Posterior vena cava (tissue), 2 donors: Measurements from ENCODE around the gene CACFD1. TPM values are rescaled to one million over a fixed set of nuclear protein-coding genes. Genes with fewer than 3 reads are reported as not detected.

Experiments
- DNase-seq: peaks from one replicate; pipeline ENCODE4 v3.0.0-alpha.2; 2020; ENCODE audit warnings: low spot score
- intact Hi-C, 2 donors: fragments of 100-400 bp; cut with DNase I; formaldehyde crosslinking; loops; one replicate each; pipeline versions ENCODE4 v1.14.1 to v1.14.2; 2022 to 2023
- long read RNA-seq, 2 donors: library from polyadenylated mRNA; unstranded; transcript quantifications; one replicate each; pipeline ENCODE4 v2.0.0, GENCODE V29; 2020 to 2021
- total RNA-seq, 2 donors: library from RNA; stranded (reverse); fragmentation: NEBNext Ultra II Directional; extraction: Animal tissue kit (Norgen Biotek cat#: 25700); gene quantifications; one replicate each; pipeline ENCODE4 v1.2.1, GENCODE V29; 2021
- donor health status: DM: yes; HTN: yes; CAD: no.
- donor health status: DM: yes; HTN: yes; CAD: no.

CACFD1 gene
- total RNA-seq: 10 to 100 TPM; 11.7 to 13.4 TPM
- long read RNA-seq, donor 1, transcript CACFD1-202 (5 exons, 2,794 nt): major isoform, 8 of 18 reads
- long read RNA-seq, donor 1, partial matches to known transcripts: 1 of 18 reads
- long read RNA-seq, donor 1, other reads (novel, unspliced or antisense): 9 of 18 reads
- long read RNA-seq, donor 2, transcript CACFD1-201 (4 exons, 2,688 nt): minor isoform, 8 of 93 reads
- long read RNA-seq, donor 2, transcript CACFD1-202 (5 exons, 2,794 nt): major isoform, 36 of 93 reads
- long read RNA-seq, donor 2, partial matches to known transcripts: 37 of 93 reads
- long read RNA-seq, donor 2, other reads (novel, unspliced or antisense): 10 of 93 reads

DNA sequence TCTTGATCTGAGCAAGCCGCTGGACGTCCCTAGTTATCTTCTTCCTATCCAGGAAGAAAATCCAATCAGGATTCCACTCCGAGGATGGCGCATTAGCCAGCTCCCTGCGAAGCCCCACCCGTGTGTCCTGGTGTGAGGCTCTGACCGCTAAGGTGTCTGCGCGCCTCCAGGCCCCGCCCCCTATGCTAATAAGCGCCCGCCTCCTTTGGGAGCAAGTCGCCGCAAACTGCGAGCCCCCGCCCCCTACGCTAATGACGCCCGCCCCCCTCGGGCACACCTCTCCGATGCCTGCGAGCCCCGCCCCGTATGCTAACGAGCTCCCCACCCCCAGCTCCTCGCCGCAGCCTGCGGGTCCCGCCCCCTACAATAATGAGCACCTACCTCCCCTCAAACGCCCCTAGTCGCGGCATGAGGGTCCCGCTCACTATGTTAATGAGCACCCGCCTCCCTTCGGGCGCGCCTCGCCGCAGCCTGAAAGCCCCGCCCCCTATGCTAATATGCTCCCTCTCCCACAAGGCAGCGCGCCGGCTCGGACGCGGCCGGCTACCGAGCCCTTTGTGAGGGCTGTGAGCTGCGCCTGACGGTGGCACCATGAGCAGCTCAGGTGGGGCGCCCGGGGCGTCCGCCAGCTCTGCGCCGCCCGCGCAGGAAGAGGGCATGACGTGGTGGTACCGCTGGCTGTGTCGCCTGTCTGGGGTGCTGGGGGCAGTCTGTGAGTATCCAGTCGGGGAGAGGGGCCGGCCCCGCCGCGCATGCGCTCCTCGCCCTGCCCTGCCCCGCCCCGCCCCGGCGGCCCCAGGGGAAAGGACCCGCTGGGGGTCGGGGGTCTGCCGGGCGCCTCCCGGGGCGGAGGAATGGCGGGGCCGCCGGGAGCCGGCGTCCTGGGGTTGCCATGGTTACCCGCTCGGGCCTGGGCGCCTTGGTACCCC is at the start of gene CACFD1:
Gene CACFD1, plus strand, starts transcription at position 503 of the 929 bp plus-strand sequence. Its CDS starts 89 bp downstream, at position 592.
- peak; percentile 98 for DNase-seq
- intact Hi-C loops: no loop called here

DNA sequence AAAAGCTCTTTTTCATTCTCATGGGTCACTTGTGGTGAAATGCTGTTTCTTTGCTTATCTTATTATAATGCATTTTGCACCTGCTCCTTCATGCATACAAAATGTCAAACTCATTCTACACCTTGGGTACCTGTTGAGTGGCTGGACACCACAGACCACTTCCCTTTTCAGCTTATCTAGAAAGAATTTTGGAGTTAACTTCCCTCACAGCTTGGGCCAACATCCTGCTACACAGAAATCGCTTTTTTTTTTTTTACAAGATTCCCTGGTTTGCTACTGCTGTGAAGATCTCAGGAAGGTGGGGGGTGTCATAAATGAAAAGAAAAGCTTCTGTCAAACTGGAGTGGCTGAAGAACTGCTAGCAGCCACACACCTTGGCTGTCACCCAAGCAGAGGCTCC is 44.6 kb upstream of the CACFD1 start:
- no peak for DNase-seq
- intact Hi-C loops: loop anchor here in 1 of 2 donors (5.0 kb wide), 1 partner anchor 612 kb away; the partner anchor contains the start of gene BRD3OS

DNA sequence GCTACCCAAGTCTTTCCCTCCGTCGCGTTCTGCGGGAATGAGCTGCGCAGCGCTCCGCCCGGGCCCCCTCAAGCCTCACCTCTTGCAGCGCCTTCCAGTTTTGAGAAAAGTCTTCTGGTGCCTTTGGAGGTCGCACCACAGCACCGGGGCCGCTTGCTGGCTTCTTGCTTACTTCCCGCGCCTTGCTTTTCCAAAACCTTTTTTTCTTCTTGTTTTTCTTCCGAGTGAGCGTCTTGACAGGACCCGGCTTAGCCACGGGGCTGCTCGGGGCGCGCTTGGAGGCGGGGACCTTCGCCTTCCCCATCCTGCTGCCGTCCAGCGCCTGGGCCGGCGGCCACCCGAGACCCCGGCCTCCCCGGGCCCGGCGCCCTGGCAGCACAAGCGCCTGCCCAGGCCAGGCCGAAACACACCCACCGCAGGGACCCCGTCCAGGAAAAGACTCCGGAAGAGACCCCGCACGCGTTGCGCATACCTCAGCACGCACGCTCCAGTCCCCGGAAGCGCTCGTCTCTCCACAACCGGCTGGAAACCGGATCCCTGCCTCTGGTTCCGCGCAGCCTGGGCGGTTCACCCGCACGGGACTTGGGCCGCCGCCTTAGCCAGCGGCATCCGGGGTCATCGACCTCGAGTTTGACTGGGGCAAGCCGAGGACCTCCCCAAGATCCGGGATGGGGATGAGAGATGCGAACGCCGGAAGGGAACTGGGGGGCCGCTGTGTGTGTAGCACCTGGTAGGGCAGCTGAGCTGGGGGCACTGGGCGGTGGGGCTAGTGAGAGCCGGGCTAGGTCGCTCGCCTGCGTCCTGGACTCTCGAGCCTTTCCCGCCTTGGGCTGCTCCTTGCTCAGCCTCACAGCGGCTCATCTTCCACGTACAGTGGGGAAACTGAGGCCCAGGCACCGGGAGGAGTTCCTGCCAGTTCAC is 42.0 kb upstream of the CACFD1 start, which contains the start of gene REXO4:
Gene REXO4, minus strand, starts transcription at position 470 of the 921 bp plus-strand sequence. Its CDS starts 166 bp downstream, at position 304.
- intact Hi-C loops: loop anchor here in 1 of 2 donors (1.0 to 5.0 kb wide), 2 partner anchors 34 to 610 kb away; partner anchors contain the start of gene BRD3OS
- peak; percentile 95 for DNase-seq

DNA sequence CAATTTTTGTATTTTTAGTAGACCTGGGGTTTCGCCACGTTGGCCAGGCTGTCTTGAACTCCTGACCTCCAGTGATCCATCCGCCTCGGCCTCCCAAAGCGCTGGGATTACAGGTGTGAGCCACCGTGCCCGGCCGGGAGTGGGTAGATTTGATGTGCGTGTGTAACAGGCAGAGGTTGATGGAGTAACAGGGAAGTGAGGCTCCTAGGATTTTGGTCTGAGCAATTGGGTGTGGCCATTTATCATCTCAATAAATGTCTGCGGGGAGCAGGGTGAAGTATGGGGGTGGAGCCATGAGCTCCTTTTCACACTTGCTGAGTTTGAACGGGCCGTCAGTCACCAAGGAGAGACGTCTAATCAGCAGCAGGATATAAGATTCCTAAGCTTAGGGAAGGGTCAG is 40.8 kb upstream of the CACFD1 start:
- no peak for DNase-seq
- intact Hi-C loops: loop anchor here in 1 of 2 donors (5.0 kb wide), 1 partner anchor 608 kb away; the partner anchor contains the start of gene BRD3OS

DNA sequence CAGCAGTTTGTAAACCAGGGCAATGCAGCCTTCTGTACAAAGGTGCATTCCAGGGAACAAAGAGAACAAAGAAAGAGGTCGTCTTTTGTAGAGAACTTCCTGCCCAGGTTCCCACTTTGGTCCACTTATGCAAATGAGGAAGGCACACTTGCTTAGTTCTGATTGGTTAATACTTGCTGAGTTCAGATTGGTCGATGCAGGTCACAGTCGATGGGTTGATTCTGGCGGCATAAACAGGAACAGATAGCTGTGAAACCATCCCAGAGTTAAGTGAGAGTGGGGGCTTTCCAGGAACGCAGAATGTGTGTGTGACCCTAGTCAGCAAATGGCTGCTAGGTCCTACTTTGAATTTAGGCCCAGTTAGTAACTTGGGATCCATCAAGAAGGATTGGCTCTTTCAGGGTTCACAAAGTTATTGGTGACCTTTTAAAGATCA is 39.4 kb upstream of the CACFD1 start:
- DNase-seq: no peak
- intact Hi-C loops: no loop called here

DNA sequence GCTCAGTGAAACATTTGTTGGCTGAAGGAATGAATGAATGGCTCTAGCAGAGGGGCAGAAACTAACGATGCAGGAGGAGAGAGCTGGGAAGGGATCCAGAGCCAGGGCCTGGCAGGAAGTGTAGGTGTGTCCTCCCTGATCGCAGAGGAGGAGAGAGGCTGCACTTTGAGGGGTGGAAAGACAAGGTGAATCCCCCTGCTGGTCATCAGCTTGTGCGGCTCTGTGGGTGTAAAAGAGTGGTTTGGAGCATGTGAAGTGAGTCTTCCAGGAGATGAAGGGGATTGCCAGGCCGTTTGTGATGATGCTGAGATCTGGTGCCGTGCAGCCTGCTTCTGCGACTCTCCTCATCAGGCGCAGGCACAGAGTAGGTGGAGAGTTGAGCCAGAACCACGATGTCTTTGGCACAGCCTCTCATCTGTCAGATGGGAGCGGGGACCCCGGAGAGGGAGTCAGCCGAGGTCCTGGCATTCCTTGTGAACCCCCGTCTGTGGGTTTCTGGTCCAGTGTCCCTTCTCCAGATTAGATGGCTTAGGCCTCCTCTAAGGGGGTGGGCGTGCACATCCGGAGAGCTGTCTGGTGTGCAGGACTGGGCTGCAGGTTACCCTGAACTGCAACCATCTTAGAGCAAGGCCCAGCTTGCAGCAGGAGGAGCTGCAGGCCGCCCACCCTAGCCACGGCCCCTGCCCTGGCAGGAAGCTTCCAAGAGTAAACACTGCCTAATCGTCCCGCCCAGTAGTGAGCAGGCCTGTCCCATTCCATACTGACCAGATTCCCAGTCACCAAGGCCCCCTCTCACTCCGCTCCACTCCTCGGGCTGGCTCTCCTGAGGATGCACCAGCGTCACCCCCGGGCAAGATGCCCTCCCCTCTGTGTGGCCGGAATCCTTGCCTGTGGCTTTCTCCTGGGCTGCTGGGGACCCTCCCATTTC is 37.9 kb upstream of the CACFD1 start, which contains the start of gene ADAMTS13:
Gene ADAMTS13, plus strand, starts transcription at position 753 of the 928 bp plus-strand sequence. Its CDS starts 77 bp downstream, at position 830.
- DNase-seq: no peak
- intact Hi-C loops: no loop called here

DNA sequence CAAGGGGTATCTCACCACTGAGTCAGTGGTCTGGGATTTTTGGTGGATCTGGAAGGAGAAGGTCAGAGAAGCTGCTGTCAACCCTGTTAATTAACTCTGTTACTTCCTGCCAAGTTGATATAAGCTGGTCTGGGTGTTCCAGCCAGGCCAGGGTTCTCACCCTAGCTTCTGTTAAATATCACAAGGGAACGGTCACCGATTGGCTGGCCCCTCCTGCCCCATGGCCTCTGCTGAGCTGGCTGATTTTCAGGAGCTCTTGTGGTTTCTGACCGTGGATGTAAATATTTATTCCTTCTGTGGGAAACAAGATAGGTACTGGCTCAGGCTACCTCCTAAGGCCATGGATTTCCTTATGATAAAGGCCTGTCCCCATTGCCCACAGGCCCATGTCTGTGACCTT is 36.6 kb upstream of the CACFD1 start:
- DNase-seq: no peak
- intact Hi-C loops: no loop called here

DNA sequence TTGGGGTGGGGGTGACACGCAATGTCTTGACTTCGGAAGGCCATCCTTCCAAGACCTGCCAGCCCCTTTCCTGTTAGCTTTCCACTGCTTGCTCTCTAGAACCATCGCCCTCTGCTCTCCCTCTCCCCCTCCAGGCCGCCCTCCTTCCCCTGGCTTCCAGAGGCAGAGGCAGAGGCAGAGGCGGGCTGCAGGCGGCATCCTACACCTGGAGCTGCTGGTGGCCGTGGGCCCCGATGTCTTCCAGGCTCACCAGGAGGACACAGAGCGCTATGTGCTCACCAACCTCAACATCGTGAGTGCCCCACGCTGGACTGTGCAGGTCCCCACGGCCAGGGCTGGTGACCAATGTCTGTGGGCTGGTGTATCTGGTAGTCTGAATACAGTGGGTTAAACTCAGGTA is 35.6 kb upstream of the CACFD1 start:
- intact Hi-C loops: no loop called here
- no peak for DNase-seq

DNA sequence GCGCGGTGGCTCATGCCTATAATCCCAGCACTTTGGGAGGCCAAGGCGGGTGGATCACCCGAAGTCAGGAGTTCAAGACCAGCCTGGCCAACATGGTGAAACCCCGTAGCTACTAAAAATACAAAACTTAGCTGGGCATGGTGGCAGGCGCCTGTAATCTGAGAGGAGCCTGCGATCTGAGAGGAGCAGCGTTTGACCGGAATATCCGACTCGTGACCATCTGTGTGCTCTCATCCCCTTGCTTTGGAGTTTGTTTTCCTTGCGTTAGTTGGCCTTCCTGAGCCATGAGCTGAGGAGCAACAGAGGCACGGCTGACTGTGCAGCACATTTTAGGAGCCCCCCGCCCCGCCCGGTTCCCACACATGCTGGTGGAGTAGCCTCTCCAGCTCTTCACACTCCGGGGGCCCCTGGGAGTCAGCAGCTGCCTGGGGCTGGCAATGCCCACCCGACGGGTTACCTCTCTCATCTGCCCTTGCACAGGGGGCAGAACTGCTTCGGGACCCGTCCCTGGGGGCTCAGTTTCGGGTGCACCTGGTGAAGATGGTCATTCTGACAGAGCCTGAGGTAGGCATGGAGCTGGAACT is 34.6 kb upstream of the CACFD1 start:
- DNase-seq: no peak
- intact Hi-C loops: no loop called here

DNA sequence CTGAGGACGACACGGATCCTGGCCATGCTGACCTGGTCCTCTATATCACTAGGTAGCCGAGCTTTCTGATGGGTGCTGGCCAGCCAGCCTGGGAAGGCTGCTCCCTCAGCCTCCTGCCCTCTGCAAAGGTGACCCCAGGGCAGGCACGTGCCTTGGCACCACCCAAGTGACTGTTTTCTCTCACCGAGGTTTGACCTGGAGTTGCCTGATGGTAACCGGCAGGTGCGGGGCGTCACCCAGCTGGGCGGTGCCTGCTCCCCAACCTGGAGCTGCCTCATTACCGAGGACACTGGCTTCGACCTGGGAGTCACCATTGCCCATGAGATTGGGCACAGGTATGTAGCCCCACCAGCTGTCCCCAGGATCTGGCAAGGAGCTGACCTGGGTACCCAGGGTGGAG is 33.8 kb upstream of the CACFD1 start:
- DNase-seq: no peak
- intact Hi-C loops: no loop called here

DNA sequence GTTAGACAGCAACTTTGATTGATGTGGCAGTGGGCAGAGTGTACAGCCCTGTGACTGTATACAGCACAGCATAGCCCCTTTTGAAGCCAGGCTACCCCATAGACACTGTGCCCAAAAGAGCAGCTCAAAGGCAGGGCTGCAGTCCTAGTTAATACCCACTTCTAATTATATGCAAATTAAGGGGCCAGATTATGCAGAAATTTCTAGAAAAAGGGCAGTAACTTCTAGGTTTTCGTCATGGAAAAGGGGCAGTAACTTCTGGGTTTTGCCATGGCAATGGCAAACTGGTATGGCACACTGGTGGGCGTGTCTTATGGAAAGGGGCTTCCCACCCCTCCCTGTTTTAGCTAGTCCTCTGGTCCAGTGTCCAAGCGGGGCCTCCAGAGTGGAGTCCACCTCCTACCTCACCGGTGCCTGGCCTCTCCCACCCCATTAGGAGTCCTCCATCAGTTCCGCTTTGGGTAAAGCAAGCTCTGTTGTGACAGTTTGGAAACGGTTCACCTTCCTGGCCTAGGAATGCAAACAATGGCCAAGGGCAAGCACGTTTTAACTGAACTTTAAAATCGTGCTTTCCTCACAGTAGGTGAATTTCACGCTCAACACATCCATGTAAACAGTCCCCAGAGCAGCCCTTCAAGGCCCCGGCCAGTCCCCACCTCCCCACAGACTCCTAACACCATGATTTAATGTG is 32.0 kb upstream of the CACFD1 start:
- intact Hi-C loops: no loop called here
- no peak for DNase-seq

DNA sequence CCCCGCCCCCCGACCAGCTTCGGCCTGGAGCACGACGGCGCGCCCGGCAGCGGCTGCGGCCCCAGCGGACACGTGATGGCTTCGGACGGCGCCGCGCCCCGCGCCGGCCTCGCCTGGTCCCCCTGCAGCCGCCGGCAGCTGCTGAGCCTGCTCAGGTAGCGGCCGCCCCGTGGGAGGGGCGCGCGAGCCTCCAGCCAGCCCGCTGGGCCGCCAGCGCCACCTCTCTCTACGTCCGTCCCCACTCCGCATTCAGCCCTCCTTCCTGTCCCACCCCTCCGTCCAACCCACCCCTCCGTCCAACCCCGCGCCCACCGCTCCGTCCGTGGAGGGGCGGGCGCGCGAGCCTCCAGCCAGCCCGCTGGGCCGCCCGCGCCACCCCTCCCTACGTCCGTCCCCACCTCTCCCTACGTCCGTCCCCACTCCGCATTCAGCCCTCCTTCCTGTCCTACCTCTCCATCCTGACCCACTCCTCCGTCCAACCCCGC is 31.1 kb upstream of the CACFD1 start:
- DNase-seq: no peak
- intact Hi-C loops: no loop called here

DNA sequence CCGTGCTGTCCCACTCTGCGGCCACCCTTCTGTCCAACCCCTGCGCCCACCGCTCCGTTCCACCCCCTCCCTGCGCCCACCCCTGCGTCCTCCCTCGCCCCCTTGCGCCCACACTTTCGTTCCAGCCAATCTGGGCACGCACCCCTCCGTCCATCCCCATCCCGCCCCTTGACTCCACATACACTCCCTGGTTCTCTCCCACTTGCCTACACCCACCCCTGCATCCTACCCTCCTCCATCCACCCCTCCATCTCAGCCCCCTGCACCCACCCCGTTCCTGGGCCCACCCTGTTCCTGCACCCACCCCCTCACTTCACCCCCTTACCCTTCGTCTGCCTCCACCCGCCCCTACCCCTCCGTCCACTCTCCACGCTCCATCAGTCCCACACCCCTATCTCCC is 30.6 kb upstream of the CACFD1 start:
- intact Hi-C loops: no loop called here
- no peak for DNase-seq

DNA sequence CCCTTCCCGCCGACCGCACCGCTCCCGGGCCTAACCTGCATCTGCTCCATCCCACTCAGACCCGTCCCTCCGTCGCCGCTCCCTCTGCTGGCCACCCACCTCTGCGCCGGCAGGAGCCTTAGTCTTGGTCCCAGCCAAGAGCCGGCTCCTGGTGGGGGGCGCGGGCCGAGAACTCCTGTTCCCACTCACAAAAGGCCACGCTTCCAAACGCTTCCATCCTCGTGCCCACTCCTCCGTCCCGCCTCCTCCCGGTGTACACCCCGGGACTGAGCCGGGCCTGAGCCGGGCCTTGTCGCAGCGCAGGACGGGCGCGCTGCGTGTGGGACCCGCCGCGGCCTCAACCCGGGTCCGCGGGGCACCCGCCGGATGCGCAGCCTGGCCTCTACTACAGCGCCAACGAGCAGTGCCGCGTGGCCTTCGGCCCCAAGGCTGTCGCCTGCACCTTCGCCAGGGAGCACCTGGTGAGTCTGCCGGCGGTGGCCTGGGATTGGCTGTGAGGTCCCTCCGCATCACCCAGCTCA is 30.1 kb upstream of the CACFD1 start:
- no peak for DNase-seq
- intact Hi-C loops: no loop called here

DNA sequence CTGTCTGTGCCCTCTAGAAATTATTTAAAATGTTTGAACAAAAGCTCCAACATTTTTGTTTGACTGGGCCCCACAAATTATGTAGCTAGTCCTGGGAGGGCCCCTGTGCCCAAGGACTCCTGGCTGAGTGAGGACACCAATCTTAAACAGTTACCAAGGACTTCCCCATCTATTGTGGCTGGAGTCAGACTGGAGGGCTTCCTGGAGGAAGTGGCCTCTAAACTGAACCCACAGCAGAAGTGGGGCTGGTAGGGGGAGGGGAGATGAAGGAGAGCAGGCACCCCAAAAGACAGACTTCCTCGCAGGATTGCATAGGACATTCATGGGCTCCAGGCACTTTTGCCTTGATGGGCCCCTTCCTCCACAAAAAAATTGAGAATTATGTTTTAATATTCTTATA is 29.5 kb upstream of the CACFD1 start:
- intact Hi-C loops: no loop called here

DNA sequence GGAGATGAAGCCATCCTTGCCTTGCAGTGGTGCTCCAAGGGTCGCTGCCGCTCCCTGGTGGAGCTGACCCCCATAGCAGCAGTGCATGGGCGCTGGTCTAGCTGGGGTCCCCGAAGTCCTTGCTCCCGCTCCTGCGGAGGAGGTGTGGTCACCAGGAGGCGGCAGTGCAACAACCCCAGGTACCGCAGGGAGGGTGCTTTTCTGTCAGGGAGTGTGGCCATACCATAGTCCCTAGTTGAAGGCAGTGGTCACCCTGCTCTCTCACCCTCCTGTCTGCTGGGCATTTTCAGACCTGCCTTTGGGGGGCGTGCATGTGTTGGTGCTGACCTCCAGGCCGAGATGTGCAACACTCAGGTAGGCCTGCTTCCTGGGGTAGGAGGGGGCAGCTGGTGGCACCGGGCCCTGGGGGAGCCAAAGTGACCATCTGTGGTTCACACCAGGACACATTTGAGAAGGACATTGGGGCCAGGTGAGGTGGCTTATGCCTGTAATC is 26.4 kb upstream of the CACFD1 start:
- intact Hi-C loops: no loop called here
- no peak for DNase-seq

More for the DNA sequence above, 29.5 kb upstream of the CACFD1 start:
- no peak for DNase-seq
